Common myeloid progenitor, CD34-positive (primary cell): ENCODE measurements around the gene FUT8.
A peak's percentile ranks its signal among the peaks of the same experiment; 100 is the strongest.

Experiments used
- CTCF ChIA-PET: fragments of 350-600 bp; sonication (Branson Sonifier 250); formaldehyde crosslinking; loops from one replicate; lab custom pipeline; 2021; ENCODE audit warnings: antibody characterized with exemption; lab: Charles Lee
- POLR2A ChIA-PET: fragments of 350-600 bp; sonication (Branson Sonifier 250); formaldehyde crosslinking; loops from one replicate; lab custom pipeline; 2021; ENCODE audit warnings: antibody characterized with exemption; lab: Charles Lee
- DNase-seq, 3 donors: peaks; one replicate each; pipeline versions ENCODE4 v3.0.0 to v3.0.0-alpha.2; 2013
- H3K27ac ChIP-seq, 2 experiments: 1 replicate in 1 of 2; 2 replicates in 1 of 2; pipeline ENCODE4 v1.7.0; 2013; ENCODE audit warnings: inconsistent platforms in 2 of 2, low read length in 2 of 2, mild to moderate bottlenecking in 2 of 2, low read depth in 1 of 2, moderate library complexity in 1 of 2; ENCODE audit not compliant: severe bottlenecking in 2 of 2, insufficient read depth in 1 of 2, poor library complexity in 1 of 2
- H3K27me3 ChIP-seq, 5 experiments: replicated peaks in 2 of 5; 1 replicate in 3 of 5; 2 replicates in 2 of 5; pipeline versions ENCODE4 v1.6.1 to v1.7.0; 2013; ENCODE audit warnings: low read length in 4 of 5, mild to moderate bottlenecking in 2 of 5, moderate library complexity in 2 of 5, inconsistent platforms in 1 of 5; ENCODE audit not compliant: insufficient read depth in 5 of 5, control insufficient read depth in 4 of 5
- H3K36me3 ChIP-seq, 4 experiments: 1 replicate in 2 of 4; 2 replicates in 2 of 4; pipeline versions ENCODE4 v1.6.1 to v1.7.0; 2013; ENCODE audit warnings: low read length in 3 of 4, control low read depth in 1 of 4, mild to moderate bottlenecking in 1 of 4; ENCODE audit not compliant: control insufficient read depth in 4 of 4, insufficient read depth in 4 of 4
- H3K4me1 ChIP-seq, 4 experiments: 1 replicate in 3 of 4; 2 replicates in 1 of 4; pipeline versions ENCODE4 v1.6.1 to v1.7.1; 2013; ENCODE audit warnings: low read length in 3 of 4, mild to moderate bottlenecking in 3 of 4, control low read depth in 1 of 4, inconsistent platforms in 1 of 4, moderate library complexity in 1 of 4; ENCODE audit not compliant: control insufficient read depth in 4 of 4, insufficient read depth in 4 of 4; ENCODE audit errors: control extremely low read depth in 1 of 4
- H3K4me3 ChIP-seq, 7 experiments: 1 replicate in 4 of 7; 2 replicates in 3 of 7; pipeline versions ENCODE4 v1.5.1 to v1.7.0; 2013; ENCODE audit warnings: mild to moderate bottlenecking in 7 of 7, low read length in 6 of 7, moderate library complexity in 6 of 7, inconsistent platforms in 2 of 7, low read depth in 2 of 7, control low read depth in 1 of 7; ENCODE audit not compliant: insufficient read depth in 4 of 7, control insufficient read depth in 1 of 7; ENCODE audit errors: extremely low read depth in 1 of 7
- H3K9me3 ChIP-seq, 5 experiments: 1 replicate in 4 of 5; 2 replicates in 1 of 5; pipeline versions ENCODE4 v1.6.1 to v1.7.1; 2013; ENCODE audit warnings: low read length in 4 of 5, mild to moderate bottlenecking in 2 of 5, inconsistent platforms in 1 of 5, low read depth in 1 of 5, moderate library complexity in 1 of 5; ENCODE audit not compliant: control insufficient read depth in 4 of 5, insufficient read depth in 2 of 5; ENCODE audit errors: control extremely low read depth in 1 of 5
- WGBS: methylation state at CpG from one replicate; pipeline ENCODE4 v1.1.5; 2013; ENCODE audit not compliant: insufficient coverage; 5-methylcytosine and 5-hydroxymethylcytosine counted together

FUT8 gene

DNA sequence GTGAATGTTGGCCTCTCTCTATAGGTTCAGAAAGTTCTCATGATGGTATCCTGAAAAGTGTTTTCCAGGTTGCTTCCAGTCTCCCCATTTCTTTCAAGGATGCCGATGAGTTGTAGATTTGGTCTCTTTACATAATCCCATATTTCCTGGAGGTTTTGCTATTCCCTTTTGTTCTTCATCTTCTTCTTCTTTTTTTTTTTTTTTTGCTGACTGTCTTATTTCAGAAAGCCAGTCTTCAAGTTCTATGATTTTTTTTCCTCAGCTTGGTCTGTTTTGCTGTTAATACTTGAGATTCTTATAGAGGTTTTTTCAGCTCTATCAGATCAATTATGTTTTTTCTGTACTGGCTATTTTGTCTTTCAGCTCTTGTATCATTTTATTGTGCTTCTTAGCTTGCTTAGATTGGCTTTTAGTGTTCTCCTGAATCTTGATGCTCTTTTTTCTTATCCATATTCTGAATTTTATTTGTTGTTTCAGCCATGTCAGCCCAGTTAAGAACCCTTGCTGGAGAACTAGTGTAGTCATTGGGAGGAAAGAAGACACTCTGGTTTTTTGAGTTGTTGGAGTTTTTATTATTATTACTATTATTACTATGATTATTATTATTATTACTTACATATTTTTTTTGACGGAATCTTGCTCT lies 124.4 kb downstream of the FUT8 start:
- Histone ChIP-seq H3K4me1 (no peaks in the 10 kb centered on the region), H3K27me3 (no peaks in the 10 kb centered on the region), H3K4me3 (no peak overlapping the region), H3K9me3 (peaks cover 0 to 38% (median 3%) of the 10 kb centered on the region in 5 experiments), H3K36me3 (peaks cover 0 to 5% (median 2%) of the 10 kb centered on the region in 4 experiments), H3K27ac (no peak overlapping the region)
- 100% methylated on average over 1 of the region's 2 CpGs for WGBS
- ChIA-PET POLR2A (no interaction called here), CTCF (interaction anchor here (0.7 kb wide), 1 partner anchor 405 kb away, joined by 3 read pairs; no protein-coding TSS in a partner anchor)
- DNase-seq: peak in 2 of 3 donors; percentile 5 to 30

DNA sequence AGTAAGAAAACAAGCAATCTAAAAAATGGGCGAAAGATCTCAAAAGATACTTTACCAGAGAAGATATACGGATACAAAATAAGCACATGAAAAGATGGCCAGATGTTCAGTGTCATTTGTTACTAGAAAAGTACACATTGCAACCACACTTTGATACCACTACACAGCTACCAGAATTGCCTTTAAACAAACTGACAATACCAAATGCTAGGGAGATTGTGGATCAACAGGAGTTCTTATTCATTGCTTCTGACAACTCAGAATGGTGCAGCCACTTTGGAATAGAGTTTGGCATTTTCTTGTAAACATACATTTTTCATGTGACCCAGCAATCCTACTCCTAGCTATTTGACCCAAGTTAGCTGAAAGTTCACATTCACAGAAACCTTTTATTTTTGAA lies 136.3 kb downstream of the FUT8 start:
- no peaks in the 10 kb centered on the region for H3K9me3 ChIP-seq
- no peak overlapping the region for H3K27ac ChIP-seq
- H3K4me1 ChIP-seq: peaks cover 0 to 5% (median 1%) of the 10 kb centered on the region in 4 experiments
- no peaks in the 10 kb centered on the region for H3K27me3 ChIP-seq
- ChIA-PET POLR2A (no interaction called here), CTCF (no interaction called here)
- no CpG with 5 or more reads among the region's 2 CpGs for WGBS
- no peak for DNase-seq
- H3K36me3 ChIP-seq: no peaks in the 10 kb centered on the region
- H3K4me3 ChIP-seq: no peak overlapping the region

DNA sequence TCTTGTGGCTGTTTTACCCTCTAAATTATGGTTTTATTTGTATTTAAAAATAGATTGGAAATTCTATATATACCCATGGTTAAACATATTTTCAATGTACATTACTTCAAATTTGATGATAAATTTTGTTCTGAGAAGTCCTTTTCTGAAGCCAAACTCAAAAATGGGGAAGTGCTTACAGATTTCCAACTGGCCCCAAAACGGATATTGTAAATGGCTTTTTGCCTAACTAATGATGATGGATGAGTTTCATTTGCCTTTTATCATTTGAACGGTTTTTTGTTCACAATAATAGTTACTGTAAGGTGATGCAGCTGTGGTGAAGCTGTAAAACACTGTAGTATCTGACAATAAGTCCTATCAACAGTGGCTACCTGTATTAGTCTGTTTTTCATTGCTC lies 136.9 kb downstream of the FUT8 start:
- Histone ChIP-seq H3K9me3 (no peaks in the 10 kb centered on the region), H3K4me1 (peaks cover 0 to 5% (median 1%) of the 10 kb centered on the region in 4 experiments), H3K4me3 (no peak overlapping the region), H3K27me3 (no peaks in the 10 kb centered on the region), H3K36me3 (no peaks in the 10 kb centered on the region), H3K27ac (no peak overlapping the region)
- peak; percentile 2 to 76 (median 66) for DNase-seq
- CTCF ChIA-PET: no interaction called here
- POLR2A ChIA-PET: interaction anchor here (0.7 kb wide), 1 partner anchor 91 kb away, joined by 4 read pairs; no protein-coding TSS in a partner anchor
- WGBS: no CpG with 5 or more reads among the region's 2 CpGs

DNA sequence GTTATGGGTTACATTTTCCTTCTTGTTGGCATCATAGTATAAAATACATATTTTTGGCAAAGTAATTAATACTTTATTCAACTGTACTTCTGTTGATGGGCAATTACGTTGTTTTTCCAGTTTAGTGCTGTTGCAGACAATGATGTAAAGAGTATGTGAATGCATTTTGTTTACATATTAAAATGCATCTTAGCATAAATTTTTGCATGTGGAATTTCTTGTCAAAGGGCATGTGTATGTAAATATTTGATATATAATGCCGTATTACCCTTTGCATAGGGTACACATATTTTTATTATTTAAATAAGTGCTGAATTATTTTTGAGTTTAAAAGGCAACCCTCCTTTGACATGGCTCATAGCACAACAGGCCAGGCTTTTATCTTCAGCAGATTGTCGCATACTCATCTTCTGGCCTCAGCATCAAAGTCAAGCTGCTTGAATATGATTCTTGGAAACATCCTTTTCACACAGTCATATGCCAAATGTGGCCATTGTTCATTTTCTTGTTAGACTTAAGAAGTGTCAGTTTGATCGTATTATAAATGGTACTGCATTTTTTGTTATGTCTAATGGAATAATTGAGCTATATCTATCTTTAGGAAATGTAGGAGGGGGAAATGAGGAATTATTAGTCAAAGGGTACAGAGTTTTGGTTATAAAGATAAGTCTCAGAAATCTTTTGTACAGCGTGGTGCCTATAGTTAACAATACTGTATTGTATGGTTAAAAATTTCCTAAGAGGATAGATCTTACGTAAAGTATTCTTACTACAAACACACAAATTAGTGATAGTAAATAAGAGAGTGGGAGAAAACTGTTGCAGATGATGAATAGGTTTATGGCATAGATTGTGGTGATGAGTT lies 138.5 kb downstream of the FUT8 start:
- H3K4me1 ChIP-seq: peaks cover 0 to 5% (median 1%) of the 10 kb centered on the region in 4 experiments
- H3K36me3 ChIP-seq: no peaks in the 10 kb centered on the region
- no peak overlapping the region for H3K4me3 ChIP-seq
- no peaks in the 10 kb centered on the region for H3K9me3 ChIP-seq
- DNase-seq: peak in 1 of 3 donors; percentile 21
- CTCF ChIA-PET: no interaction called here
- POLR2A ChIA-PET: no interaction called here
- H3K27ac ChIP-seq: no peak overlapping the region
- no peaks in the 10 kb centered on the region for H3K27me3 ChIP-seq
- 100% methylated on average over 2 of the region's 6 CpGs for WGBS

DNA sequence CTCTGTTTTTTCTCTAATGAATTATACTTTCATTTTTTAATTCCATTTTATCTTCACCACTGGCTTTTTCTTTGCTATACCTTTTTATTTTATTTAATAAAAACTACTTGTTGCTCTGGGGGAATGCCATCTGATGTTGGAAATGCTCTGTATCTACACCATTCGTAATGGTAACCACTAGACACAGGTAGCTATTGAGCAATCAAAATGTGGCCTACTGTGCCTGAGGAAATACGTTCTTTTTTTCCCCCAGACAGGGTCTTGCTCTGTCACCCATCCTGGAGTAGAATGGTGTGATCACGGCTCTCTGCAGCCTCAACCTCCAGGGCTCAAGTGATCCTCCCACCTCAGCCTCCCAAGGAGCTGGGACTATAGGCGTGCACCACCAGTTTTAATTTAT lies 140.2 kb downstream of the FUT8 start:
- Histone ChIP-seq H3K4me1 (peaks cover 0 to 5% (median 1%) of the 10 kb centered on the region in 4 experiments), H3K4me3 (no peak overlapping the region), H3K36me3 (no peaks in the 10 kb centered on the region), H3K9me3 (no peaks in the 10 kb centered on the region), H3K27ac (no peak overlapping the region), H3K27me3 (no peaks in the 10 kb centered on the region)
- WGBS: 86% methylated on average over 2 of the region's 4 CpGs
- ChIA-PET CTCF (no interaction called here), POLR2A (no interaction called here)
- no peak for DNase-seq

DNA sequence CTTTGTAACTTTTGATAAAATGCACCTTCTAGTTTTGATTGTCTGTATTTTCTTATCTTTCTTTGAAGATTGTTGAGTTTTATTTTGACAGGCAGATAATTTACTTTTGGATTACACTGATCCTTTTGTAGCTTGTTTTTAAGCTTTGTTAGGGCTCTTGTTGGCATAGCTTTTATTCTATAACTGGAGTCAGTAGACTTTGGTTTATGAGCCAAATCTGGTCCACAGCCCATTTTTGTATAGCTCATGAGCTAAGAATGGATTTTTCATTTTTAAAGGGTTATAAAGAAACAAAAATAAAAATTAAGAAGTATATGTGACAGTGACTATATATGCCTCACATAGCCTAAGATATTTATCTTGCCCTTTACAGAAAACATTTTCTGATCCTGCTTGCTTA lies 142.3 kb downstream of the FUT8 start:
- DNase-seq: no peak
- POLR2A ChIA-PET: no interaction called here
- Histone ChIP-seq H3K27ac (no peak overlapping the region), H3K36me3 (no peaks in the 10 kb centered on the region), H3K9me3 (no peaks in the 10 kb centered on the region), H3K27me3 (no peaks in the 10 kb centered on the region), H3K4me1 (no peaks in the 10 kb centered on the region), H3K4me3 (no peak overlapping the region)
- CTCF ChIA-PET: interaction anchor here (1.3 kb wide), 1 partner anchor 9 kb away, joined by 3 read pairs; no protein-coding TSS in a partner anchor

DNA sequence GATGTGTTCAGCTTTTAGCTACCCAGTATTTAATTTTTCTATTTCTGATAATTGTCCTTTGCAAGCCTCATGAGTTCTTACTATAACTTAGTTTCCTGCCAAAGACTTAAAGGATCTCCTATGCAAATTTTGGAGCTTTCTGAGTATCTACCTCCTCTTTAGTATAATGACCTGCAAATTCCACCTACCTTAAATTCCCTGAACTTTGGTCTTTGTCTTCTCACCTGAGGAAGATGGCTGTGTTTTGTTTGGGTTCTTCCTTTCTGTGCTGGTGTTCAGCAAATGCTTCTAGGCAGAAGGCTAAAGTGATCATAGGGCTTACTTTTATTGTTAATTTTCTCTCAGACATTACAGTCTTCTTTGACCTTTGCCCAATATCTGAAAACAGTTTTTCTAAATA lies 142.8 kb downstream of the FUT8 start:
- Histone ChIP-seq H3K27me3 (no peaks in the 10 kb centered on the region), H3K36me3 (no peaks in the 10 kb centered on the region), H3K4me3 (no peak overlapping the region), H3K9me3 (no peaks in the 10 kb centered on the region), H3K4me1 (no peaks in the 10 kb centered on the region), H3K27ac (no peak overlapping the region)
- ChIA-PET POLR2A (no interaction called here), CTCF (interaction anchor here (1.3 kb wide), 1 partner anchor 8 kb away, joined by 3 read pairs; no protein-coding TSS in a partner anchor)
- DNase-seq: no peak
